Osteoblast (primary cell): ENCODE data around the gene KCNJ12. TPM values are rescaled to one million over a fixed set of nuclear protein-coding genes. Genes with fewer than 3 reads are reported as not detected.
A peak's percentile ranks its signal among the peaks of the same experiment; 100 is the strongest.
"Not testable (repeated sequence)": the region's sequence is repeated elsewhere in the genome, so short reads cannot be mapped to it uniquely, and the experiment has no call there.

Source experiments
- DNase-seq: peaks from one replicate; pipeline ENCODE4 v3.0.0; 2011; ENCODE audit warnings: low spot score, mixed read lengths; ENCODE audit not compliant: insufficient read length; ENCODE audit errors: missing footprints
- H2AFZ ChIP-seq: 2 replicates; pipeline ENCODE4 v1.6.0; 2011; ENCODE audit warnings: mild to moderate bottlenecking, low read length
- H3K27ac ChIP-seq: 2 replicates; pipeline ENCODE4 v1.5.1; 2011; ENCODE audit warnings: mild to moderate bottlenecking, low read depth, low read length, moderate library complexity
- H3K27me3 ChIP-seq: 2 replicates; pipeline ENCODE4 v1.6.0; 2012; ENCODE audit warnings: mild to moderate bottlenecking, control low read depth, inconsistent platforms, low read length, moderate library complexity; ENCODE audit not compliant: insufficient read depth
- H3K36me3 ChIP-seq: 2 replicates; pipeline ENCODE4 v1.5.1; 2011; ENCODE audit warnings: mild to moderate bottlenecking, low read length, control low read depth, moderate library complexity; ENCODE audit not compliant: insufficient read depth
- H3K4me1 ChIP-seq: 2 replicates; pipeline ENCODE4 v1.5.1; 2011; ENCODE audit warnings: mild to moderate bottlenecking, low read length, control low read depth, moderate library complexity; ENCODE audit not compliant: insufficient read depth
- H3K4me2 ChIP-seq: 2 replicates; pipeline ENCODE4 v1.6.0; 2011; ENCODE audit warnings: mild to moderate bottlenecking, low read length; ENCODE audit not compliant: insufficient read depth
- H3K4me3 ChIP-seq: fragments of 200-600 bp; sonication (generic); 3 replicates; pipeline ENCODE4 v1.5.1; 2012; ENCODE audit warnings: mild to moderate bottlenecking, low read length, inconsistent platforms; ENCODE audit not compliant: insufficient read depth
- H3K79me2 ChIP-seq: 2 replicates; pipeline ENCODE4 v1.6.0; 2012; ENCODE audit warnings: mild to moderate bottlenecking, low read length, control low read depth, inconsistent platforms; ENCODE audit not compliant: insufficient read depth
- H3K9me3 ChIP-seq: 2 replicates; pipeline ENCODE4 v1.5.1; 2011; ENCODE audit warnings: low read depth, low read length, control low read depth
- H4K20me1 ChIP-seq: 2 replicates; pipeline ENCODE4 v1.6.0; 2012; ENCODE audit warnings: mild to moderate bottlenecking, low read length, control low read depth; ENCODE audit not compliant: insufficient read depth
- total RNA-seq: library from RNA; depleted of rRNA; stranded (reverse); fragments of >200 nt; gene quantifications from 2 replicates; pipeline ENCODE4 v1.2.3, GENCODE V29; 2012
- TF ChIP-seq, protein P1 (sequence below): IDR thresholded peaks from 2 replicates; pipeline ENCODE4 v1.5.1; 2011; ENCODE audit warnings: mild to moderate bottlenecking, low read depth, low read length, moderate library complexity; ENCODE audit errors: extremely low read depth

Gene KCNJ12
- total RNA-seq, 1 donor = under 0.01 TPM

DNA sequence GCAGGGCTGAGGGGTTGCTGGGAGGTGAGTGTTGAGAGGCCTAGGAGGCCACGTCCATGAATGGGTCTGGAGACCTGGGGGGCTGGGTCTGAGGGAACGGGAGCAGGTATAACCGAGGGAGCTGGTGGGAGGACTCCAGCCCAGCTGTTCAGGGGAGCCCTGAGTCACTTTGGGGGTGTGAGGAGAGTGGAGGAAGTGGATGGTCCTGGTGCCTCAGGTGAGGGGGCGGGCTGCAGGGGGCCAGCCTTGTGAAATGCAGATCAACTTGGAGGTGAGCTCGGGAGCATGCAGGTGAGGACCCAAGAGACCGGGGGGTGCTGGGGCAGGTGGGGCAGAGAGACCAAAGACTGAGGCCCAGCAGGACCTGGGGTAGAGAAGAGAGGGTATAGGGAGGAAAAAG is 79.6 kb downstream of the KCNJ12 start:
- Histone ChIP-seq H3K36me3 (no peaks in the 10 kb centered on the region), H3K79me2 (no peaks in the 10 kb centered on the region), H3K27me3 (peaks cover 14% of the 10 kb centered on the region), H3K27ac (no peak overlapping the region), H3K9me3 (no peaks in the 10 kb centered on the region), H4K20me1 (no peaks in the 10 kb centered on the region), H3K4me3 (no peak overlapping the region), H3K4me2 (no peak overlapping the region), H3K4me1 (peaks cover 4% of the 10 kb centered on the region), H2AFZ (no peak overlapping the region)
- DNase-seq = no peak
- TF ChIP-seq, protein P1, sequence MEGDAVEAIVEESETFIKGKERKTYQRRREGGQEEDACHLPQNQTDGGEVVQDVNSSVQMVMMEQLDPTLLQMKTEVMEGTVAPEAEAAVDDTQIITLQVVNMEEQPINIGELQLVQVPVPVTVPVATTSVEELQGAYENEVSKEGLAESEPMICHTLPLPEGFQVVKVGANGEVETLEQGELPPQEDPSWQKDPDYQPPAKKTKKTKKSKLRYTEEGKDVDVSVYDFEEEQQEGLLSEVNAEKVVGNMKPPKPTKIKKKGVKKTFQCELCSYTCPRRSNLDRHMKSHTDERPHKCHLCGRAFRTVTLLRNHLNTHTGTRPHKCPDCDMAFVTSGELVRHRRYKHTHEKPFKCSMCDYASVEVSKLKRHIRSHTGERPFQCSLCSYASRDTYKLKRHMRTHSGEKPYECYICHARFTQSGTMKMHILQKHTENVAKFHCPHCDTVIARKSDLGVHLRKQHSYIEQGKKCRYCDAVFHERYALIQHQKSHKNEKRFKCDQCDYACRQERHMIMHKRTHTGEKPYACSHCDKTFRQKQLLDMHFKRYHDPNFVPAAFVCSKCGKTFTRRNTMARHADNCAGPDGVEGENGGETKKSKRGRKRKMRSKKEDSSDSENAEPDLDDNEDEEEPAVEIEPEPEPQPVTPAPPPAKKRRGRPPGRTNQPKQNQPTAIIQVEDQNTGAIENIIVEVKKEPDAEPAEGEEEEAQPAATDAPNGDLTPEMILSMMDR = no peak

DNA sequence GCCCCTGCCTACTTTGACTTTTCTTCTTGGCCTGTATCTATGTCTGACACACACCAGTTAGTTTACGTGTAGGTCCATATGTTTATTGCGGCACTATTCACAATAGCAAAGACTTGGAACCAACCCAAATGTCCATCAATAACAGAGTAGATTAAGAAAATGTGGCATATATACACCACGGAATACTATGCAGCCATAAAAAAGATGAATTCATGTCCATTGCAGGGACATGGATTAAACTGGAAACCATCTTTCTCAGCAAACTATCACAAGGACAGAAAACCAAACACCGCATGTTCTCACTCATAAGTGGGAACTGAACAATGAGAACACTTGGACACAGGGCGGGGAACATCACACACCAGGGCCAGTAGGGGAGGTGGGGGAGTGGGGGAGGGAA is 80.3 kb downstream of the KCNJ12 start:
- DNase-seq, H3K9me3 ChIP-seq, H3K4me1 ChIP-seq, H3K4me3 ChIP-seq, H3K36me3 ChIP-seq, H3K79me2 ChIP-seq, H2AFZ ChIP-seq, H3K4me2 ChIP-seq, H3K27ac ChIP-seq, H4K20me1 ChIP-seq: not testable (repeated sequence)
- peaks cover 20% of the 10 kb centered on the region for H3K27me3 ChIP-seq

DNA sequence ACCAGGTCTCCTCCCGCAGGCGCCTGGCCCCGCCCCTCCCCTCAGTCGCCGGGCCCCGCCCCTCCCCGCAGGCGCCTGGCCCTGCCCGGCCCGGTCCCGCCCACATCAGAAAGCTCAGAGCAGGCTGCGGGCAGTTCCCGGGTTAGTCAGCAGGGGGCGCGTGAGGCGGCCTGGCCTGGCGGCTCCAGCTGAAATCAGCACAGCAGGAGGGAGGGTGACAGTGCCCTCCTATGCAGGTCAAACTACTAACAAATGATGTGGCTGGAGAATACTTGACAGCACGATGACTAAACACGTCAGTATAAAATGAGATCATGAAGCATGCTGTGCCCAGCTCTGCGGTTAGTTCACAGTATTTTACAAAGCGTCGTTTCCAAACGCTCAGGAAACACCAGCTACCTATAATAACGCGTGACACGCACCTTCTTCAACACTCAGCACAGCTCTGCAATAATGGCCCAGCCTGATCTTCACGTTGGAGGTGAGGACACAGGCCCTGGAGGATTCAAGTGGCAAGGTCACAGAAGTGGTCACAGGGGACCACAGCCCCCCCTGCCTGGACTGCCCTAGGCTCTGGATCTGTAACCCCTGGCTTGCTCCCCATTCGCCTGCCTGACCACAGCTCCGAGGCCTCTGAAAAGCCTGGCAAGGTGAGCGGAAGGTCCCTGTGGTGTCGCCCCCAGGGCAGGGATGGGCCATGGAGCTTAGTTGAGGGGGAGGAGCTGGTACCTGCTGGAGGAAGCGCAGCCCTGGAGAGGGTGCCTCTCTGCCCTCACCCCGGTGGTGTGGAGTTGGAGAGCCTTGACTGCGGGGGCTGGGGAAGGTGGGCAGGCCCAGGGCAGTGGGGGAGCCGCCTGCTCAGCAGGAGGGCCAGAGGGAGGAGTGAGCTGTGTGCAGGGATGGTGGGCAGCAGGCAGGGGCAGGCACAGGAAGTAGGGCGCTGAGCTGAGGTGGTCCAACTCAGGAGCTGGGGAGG is 81.2 kb downstream of the KCNJ12 start:
- Histone ChIP-seq H3K9me3 (no peaks in the 10 kb centered on the region), H3K27me3 (peaks cover 29% of the 10 kb centered on the region), H3K36me3 (no peaks in the 10 kb centered on the region), H3K79me2 (no peaks in the 10 kb centered on the region), H3K27ac (no peak overlapping the region), H3K4me1 (peaks cover 4% of the 10 kb centered on the region), H3K4me3 (no peak overlapping the region), H4K20me1 (no peaks in the 10 kb centered on the region), H3K4me2 (no peak overlapping the region), H2AFZ (no peak overlapping the region)
- TF ChIP-seq, protein P1 = peak; percentile 74
- peak; percentile 98 for DNase-seq

DNA sequence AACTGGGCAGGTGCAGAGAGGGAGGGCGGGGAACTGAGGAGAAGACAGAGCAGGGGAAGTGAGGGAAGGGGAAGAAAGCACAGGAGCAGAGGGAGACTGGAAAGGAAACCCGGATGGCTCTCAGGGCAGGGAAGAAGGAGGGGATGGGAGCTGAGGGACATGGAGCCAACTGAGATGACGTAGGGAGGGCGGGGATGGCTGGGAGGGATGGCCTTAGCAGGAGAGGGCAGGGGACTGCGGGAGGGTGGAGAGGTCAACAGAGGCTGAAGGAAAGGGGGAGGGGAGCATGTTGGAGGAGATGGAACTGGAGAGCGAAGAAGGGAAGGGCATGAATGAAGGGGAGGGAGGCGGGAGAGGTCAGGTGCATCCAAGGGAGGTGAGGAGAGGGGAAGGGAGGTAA is 81.9 kb downstream of the KCNJ12 start:
- H3K79me2 ChIP-seq = no peaks in the 10 kb centered on the region
- no peaks in the 10 kb centered on the region for H4K20me1 ChIP-seq
- no peak overlapping the region for H3K4me2 ChIP-seq
- H2AFZ ChIP-seq = no peak overlapping the region
- H3K4me1 ChIP-seq = peaks cover 4% of the 10 kb centered on the region
- no peak overlapping the region for H3K4me3 ChIP-seq
- no peak for DNase-seq
- H3K36me3 ChIP-seq = no peaks in the 10 kb centered on the region
- H3K27me3 ChIP-seq = peaks cover 29% of the 10 kb centered on the region
- no peaks in the 10 kb centered on the region for H3K9me3 ChIP-seq
- no peak overlapping the region for H3K27ac ChIP-seq
- TF ChIP-seq, protein P1 = no peak
